Activated naive CD8-positive, alpha-beta T cell treated with anti-CD3 and anti-CD28 coated beads, Interleukin-2, amount 10 ng/mL, durations not matched to agents 7 days and 5 days (primary cell): ENCODE measurements around the gene GPR78. TPM values are rescaled to one million over a fixed set of nuclear protein-coding genes. Genes with fewer than 3 reads are reported as not detected.
"Not testable (repeated sequence)": the region's sequence is repeated elsewhere in the genome, so short reads cannot be mapped to it uniquely, and the experiment has no call there.

Experiments used
- ATAC-seq: fragments of 150-1000 bp; cut with Tn5 transposase; one replicate; pipeline ENCODE4 v1.10.0; 2021; ENCODE audit warnings: low read depth, moderate library complexity
- POLR2A ChIA-PET: fragments of 350-600 bp; sonication (Branson Sonifier 250); formaldehyde crosslinking; loops from one replicate; lab custom pipeline; 2021; ENCODE audit warnings: antibody characterized with exemption; lab: Charles Lee
- DNase-seq: peaks from one replicate; pipeline ENCODE4 v3.0.0; 2021
- H3K27ac Mint-ChIP-seq: one replicate; pipeline ENCODE4 v1.8.0; 2022; ENCODE audit warnings: mild to moderate bottlenecking, mixed read lengths
- H3K27me3 Mint-ChIP-seq: one replicate; pipeline ENCODE4 v1.8.0; 2022; ENCODE audit warnings: mild to moderate bottlenecking, moderate library complexity, mixed read lengths
- H3K36me3 Mint-ChIP-seq: one replicate; pipeline ENCODE4 v1.8.0; 2021; ENCODE audit warnings: mild to moderate bottlenecking, mixed read lengths
- H3K4me1 Mint-ChIP-seq: one replicate; pipeline ENCODE4 v1.8.0; 2021; ENCODE audit warnings: mixed read lengths
- H3K4me3 Mint-ChIP-seq: one replicate; pipeline ENCODE4 v1.8.0; 2022; ENCODE audit warnings: mild to moderate bottlenecking, moderate library complexity, mixed read lengths
- H3K9me3 Mint-ChIP-seq: one replicate; pipeline ENCODE4 v1.8.0; 2021; ENCODE audit warnings: mixed read lengths
- total RNA-seq, 2 experiments: library from RNA; stranded (reverse); gene quantifications; one replicate each; pipeline ENCODE4 v1.2.3, GENCODE V29; 2021

The GPR78 gene
- total RNA-seq, 2 experiments from 2014 or later: not detected

- H3K36me3 Mint-ChIP-seq: no peaks in the 10 kb centered on the region
- POLR2A ChIA-PET: no interaction called here
These were observed 38.9 kb downstream of the GPR78 start for GRCh38 chr4:8618961-8619720.

GRCh38 chr4:8621135-8621534 lies 40.9 kb downstream of the GPR78 start:
- POLR2A ChIA-PET, H3K4me3 Mint-ChIP-seq: not testable (repeated sequence)

More at GRCh38 chr4:8618961-8619720, 38.9 kb downstream of the GPR78 start:
- Mint-ChIP-seq H3K4me1 (no peaks in the 10 kb centered on the region), H3K9me3 (no peaks in the 10 kb centered on the region), H3K27ac (no peak overlapping the region), H3K4me3 (no peak overlapping the region), H3K27me3 (no peaks in the 10 kb centered on the region)
- ATAC-seq (no peak), DNase-seq (no peak)

DNA sequence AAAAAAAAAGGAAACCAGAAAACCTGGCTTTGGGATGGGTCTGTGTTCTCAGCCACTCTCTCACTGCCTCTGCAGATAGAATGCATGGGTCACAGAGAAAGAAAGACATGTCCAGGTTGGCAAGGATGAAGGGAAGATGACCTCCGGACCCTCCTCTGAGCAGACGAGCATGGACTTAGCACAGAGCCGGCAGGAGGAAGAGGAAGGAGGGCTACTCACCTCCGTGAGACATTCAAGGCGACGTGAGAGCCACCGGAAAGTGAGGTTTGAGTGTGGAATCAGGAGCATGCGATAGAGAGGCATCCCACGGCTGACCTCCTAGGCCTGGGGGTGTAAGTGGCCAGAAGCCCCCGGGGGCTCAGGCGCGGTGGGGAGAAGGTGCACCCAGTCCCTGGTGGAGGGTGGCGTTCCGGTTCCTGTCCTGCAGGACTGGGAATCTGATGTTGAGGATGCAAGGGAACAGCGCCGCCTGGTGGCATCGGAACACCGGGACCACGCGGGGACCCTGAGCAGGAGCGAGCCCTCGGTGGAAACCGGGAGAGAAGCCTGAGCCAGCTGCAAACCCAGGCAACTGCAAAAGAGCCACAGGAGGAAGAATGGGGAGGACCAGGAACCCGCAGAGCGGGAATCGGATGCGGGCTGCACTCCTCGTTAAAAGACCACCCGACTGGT lies 44.5 kb downstream of the GPR78 start:
- H3K27me3 Mint-ChIP-seq, POLR2A ChIA-PET, ATAC-seq, H3K36me3 Mint-ChIP-seq, H3K9me3 Mint-ChIP-seq, H3K27ac Mint-ChIP-seq, H3K4me3 Mint-ChIP-seq, H3K4me1 Mint-ChIP-seq, DNase-seq: not testable (repeated sequence)

More at GRCh38 chr4:8621135-8621534, 40.9 kb downstream of the GPR78 start:
- H3K27ac Mint-ChIP-seq, H3K9me3 Mint-ChIP-seq, ATAC-seq, DNase-seq, H3K27me3 Mint-ChIP-seq, H3K36me3 Mint-ChIP-seq, H3K4me1 Mint-ChIP-seq: not testable (repeated sequence)

DNA sequence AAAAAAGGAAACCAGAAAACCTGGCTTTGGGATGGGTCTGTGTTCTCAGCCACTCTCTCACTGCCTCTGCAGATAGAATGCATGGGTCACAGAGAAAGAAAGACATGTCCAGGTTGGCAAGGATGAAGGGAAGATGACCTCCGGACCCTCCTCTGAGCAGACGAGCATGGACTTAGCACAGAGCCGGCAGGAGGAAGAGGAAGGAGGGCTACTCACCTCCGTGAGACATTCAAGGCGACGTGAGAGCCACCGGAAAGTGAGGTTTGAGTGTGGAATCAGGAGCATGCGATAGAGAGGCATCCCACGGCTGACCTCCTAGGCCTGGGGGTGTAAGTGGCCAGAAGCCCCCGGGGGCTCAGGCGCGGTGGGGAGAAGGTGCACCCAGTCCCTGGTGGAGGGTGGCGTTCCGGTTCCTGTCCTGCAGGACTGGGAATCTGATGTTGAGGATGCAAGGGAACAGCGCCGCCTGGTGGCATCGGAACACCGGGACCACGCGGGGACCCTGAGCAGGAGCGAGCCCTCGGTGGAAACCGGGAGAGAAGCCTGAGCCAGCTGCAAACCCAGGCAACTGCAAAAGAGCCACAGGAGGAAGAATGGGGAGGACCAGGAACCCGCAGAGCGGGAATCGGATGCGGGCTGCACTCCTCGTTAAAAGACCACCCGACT lies 50.2 kb downstream of the GPR78 start:
- H3K27me3 Mint-ChIP-seq, H3K4me3 Mint-ChIP-seq, H3K9me3 Mint-ChIP-seq, H3K4me1 Mint-ChIP-seq, POLR2A ChIA-PET, ATAC-seq, H3K27ac Mint-ChIP-seq, DNase-seq, H3K36me3 Mint-ChIP-seq: not testable (repeated sequence)

- ATAC-seq, H3K4me3 Mint-ChIP-seq, H3K36me3 Mint-ChIP-seq, H3K9me3 Mint-ChIP-seq, DNase-seq, H3K4me1 Mint-ChIP-seq, H3K27me3 Mint-ChIP-seq, H3K27ac Mint-ChIP-seq, POLR2A ChIA-PET: not testable (repeated sequence)
These were observed 51.7 kb downstream of the GPR78 start for GRCh38 chr4:8631896-8632295.

GRCh38 chr4:8634773-8635172 lies 54.6 kb downstream of the GPR78 start:
- H3K27ac Mint-ChIP-seq, H3K4me1 Mint-ChIP-seq, H3K36me3 Mint-ChIP-seq, DNase-seq, H3K4me3 Mint-ChIP-seq, H3K9me3 Mint-ChIP-seq, H3K27me3 Mint-ChIP-seq, POLR2A ChIA-PET, ATAC-seq: not testable (repeated sequence)

DNA sequence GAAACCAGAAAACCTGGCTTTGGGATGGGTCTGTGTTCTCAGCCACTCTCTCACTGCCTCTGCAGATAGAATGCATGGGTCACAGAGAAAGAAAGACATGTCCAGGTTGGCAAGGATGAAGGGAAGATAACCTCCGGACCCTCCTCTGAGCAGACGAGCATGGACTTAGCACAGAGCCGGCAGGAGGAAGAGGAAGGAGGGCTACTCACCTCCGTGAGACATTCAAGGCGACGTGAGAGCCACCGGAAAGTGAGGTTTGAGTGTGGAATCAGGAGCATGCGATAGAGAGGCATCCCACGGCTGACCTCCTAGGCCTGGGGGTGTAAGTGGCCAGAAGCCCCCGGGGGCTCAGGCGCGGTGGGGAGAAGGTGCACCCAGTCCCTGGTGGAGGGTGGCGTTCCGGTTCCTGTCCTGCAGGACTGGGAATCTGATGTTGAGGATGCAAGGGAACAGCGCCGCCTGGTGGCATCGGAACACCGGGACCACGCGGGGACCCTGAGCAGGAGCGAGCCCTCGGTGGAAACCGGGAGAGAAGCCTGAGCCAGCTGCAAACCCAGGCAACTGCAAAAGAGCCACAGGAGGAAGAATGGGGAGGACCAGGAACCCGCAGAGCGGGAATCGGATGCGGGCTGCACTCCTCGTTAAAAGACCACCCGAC lies 55.8 kb downstream of the GPR78 start:
- ATAC-seq, POLR2A ChIA-PET, DNase-seq, H3K9me3 Mint-ChIP-seq, H3K27ac Mint-ChIP-seq, H3K27me3 Mint-ChIP-seq, H3K36me3 Mint-ChIP-seq, H3K4me3 Mint-ChIP-seq, H3K4me1 Mint-ChIP-seq: not testable (repeated sequence)

Other genes with a start within 250 kb of the GPR78 start
- 10 to 100 TPM; 15.2 to 16.6 TPM for gene ACOX3, start 139.7 kb upstream of the GPR78 start, total RNA-seq
- 10 to 100 TPM; 26.1 to 27.9 TPM for gene TRMT44, start 139.6 kb upstream of the GPR78 start, total RNA-seq
- gene CPZ, start 12.4 kb downstream of the GPR78 start, total RNA-seq: not detected